ENCODE data around the gene ESPN. TPM values are rescaled to one million over a fixed set of nuclear protein-coding genes. Genes with fewer than 3 reads are reported as not detected.

Gene ESPN
- total and polyA plus RNA-seq, 2 of the 4 experiments (the other 2 are of a cell fraction) = under 0.01 to 0.02 TPM

GRCh38 chr1:6491480-6491962 is 66.9 kb downstream of the ESPN start, which contains the start of gene PLEKHG5:
Gene PLEKHG5 (minus strand): TSS chr1:6491667. CDS start chr1:6477571, 14,096 bp downstream.
- peak within 1 kb of the TSS; percentile 80 for H3K27ac ChIP-seq (ENCODE audit: insufficient read depth, low read length)
- H3K27me3 ChIP-seq (ENCODE audit: control insufficient read depth, insufficient read depth, low read length) = no peaks in the 10 kb centered on the region
- WGBS, 2 experiments (ENCODE audit: extremely low coverage in 2 of 2, insufficient read length in 1 of 2) = 57% methylated on average over 1 of the region's 6 CpGs; no CpG with 5 or more reads in 1 of the 2 experiments
- 0 out of 2 replicates have a peak, but pooled peaks cover 2% of the 10 kb centered on the region for H3K9me1 ChIP-seq (ENCODE audit: insufficient read depth, low read length)
- H4K91ac ChIP-seq (ENCODE audit: insufficient read depth, low read depth, low read length) = peak within 1 kb of the TSS; percentile 57
- peak within 1 kb of the TSS; percentile 66 for H3K4me3 ChIP-seq (ENCODE audit: insufficient read depth, low read depth, low read length)
- TF ChIP-seq FOS (IDR thresholded peaks at IDR 0.05; ENCODE audit: low read depth, low read length) (0 out of 2 replicates have a peak, but pooled peaks have one; percentile 12), CHD1 (IDR thresholded peaks at IDR 0.05; ENCODE audit: low read depth, low read length) (no peak), NFE2L2 (IDR thresholded peaks at IDR 0.05; ENCODE audit: low read depth, low read length) (no peak), MAZ (IDR thresholded peaks at IDR 0.05; ENCODE audit: borderline replicate concordance, low read depth, low read length) (peak; percentile 69; the same call in 1 of the 2 replicates)
- peak within 1 kb of the TSS; percentile 58 for H3K4me2 ChIP-seq (ENCODE audit: low read depth, low read length)
- H2BK15ac ChIP-seq (ENCODE audit: low read depth, low read length) = 0 out of 3 replicates have a peak within 1 kb of the TSS, but pooled peaks have one; percentile 40
- peak within 1 kb of the TSS; percentile 94 for H3K4ac ChIP-seq (ENCODE audit: low read depth, low read length)
- CTCF ChIA-PET = no interaction called here
- peak within 1 kb of the TSS; percentile 2; the same call in 1 of the 2 replicates for H3K56ac ChIP-seq (ENCODE audit: extremely low read depth, insufficient read depth, low read length)
- dilution Hi-C loops (cut with HindIII; ENCODE audit: low sequenced_read_pairs, unreplicated experiment) = no loop called here
- peak within 1 kb of the TSS; percentile 36; the same call in 1 of the 2 replicates for H3K23ac ChIP-seq (ENCODE audit: low read depth, low read length)
- peak within 1 kb of the TSS; percentile 67 for H4K5ac ChIP-seq (ENCODE audit: low read depth, low read length)
- H3K9me3 ChIP-seq (ENCODE audit: control insufficient read depth, insufficient read depth, low read length) = no peaks in the 10 kb centered on the region
- H2AK9ac ChIP-seq (replicated peaks; ENCODE audit: low read depth, low read length, poor library complexity) = peak within 1 kb of the TSS; percentile 99
- peak; percentile 86 for DNase-seq
- peak within 1 kb of the TSS; percentile 95 for H2AFZ ChIP-seq (replicated peaks; ENCODE audit: low read length, poor library complexity)
- peak within 1 kb of the TSS; percentile 53 for H2BK5ac ChIP-seq (ENCODE audit: low read depth, low read length, poor library complexity, severe bottlenecking)
- no peak within 1 kb of the TSS for H3K18ac ChIP-seq (ENCODE audit: low read depth, low read length)
- peak within 1 kb of the TSS; percentile 67 for H2BK120ac ChIP-seq (ENCODE audit: low read depth, low read length)
- H3K4me1 ChIP-seq (ENCODE audit: control insufficient read depth, insufficient read depth, low read length) = peaks cover 17% of the 10 kb centered on the region
- H3K9ac ChIP-seq (ENCODE audit: low read depth, low read length) = peak within 1 kb of the TSS; percentile 71
- peak within 1 kb of the TSS; percentile 57; the same call in 1 of the 2 replicates for H2BK20ac ChIP-seq (ENCODE audit: low read depth, low read length)
- ATAC-seq (ENCODE audit: low read depth) = peak; percentile 10; the same call in 1 of the 2 replicates
- peak within 1 kb of the TSS; percentile 81 for H2AK5ac ChIP-seq (ENCODE audit: low read depth, low read length)
- in situ Hi-C loops (cut with MboI; ENCODE audit: low sequenced_read_pairs) = loop anchor here (10.0 kb wide), 1 partner anchor 153 kb away; no protein-coding TSS in a partner anchor
- intact Hi-C loops (cut with micrococcal nuclease) = loop anchor here (5.0 kb wide), 1 partner anchor 244 kb away; no protein-coding TSS in a partner anchor
- peaks cover 6% of the 10 kb centered on the region; the same call in 1 of the 2 replicates for H4K20me1 ChIP-seq (ENCODE audit: insufficient read depth, low read length)
- H4K8ac ChIP-seq (ENCODE audit: low read depth in 2 of 2, low read length in 2 of 2) = peak within 1 kb of the TSS; percentile 46 to 86
- peak within 1 kb of the TSS; percentile 73 for H3K14ac ChIP-seq (replicated peaks; ENCODE audit: low read depth, low read length)
- POLR2A ChIA-PET (ENCODE audit: unreplicated experiment) = no interaction called here
- H3K36me3 ChIP-seq (ENCODE audit: control insufficient read depth, insufficient read depth, low read length) = no peaks in the 10 kb centered on the region
- no TSS peak for BruUV-seq (replicated peaks)
- peaks cover 0 to 20% of the 10 kb centered on the region in 2 experiments; a peak in 1 of 4 replicates for H3K79me1 ChIP-seq (ENCODE audit: low read depth in 1 of 2, low read length in 2 of 2)
